GM18507 (cell line): ENCODE measurements around the gene KASH5.
"Not testable (repeated sequence)": the region's sequence is repeated elsewhere in the genome, so short reads cannot be mapped to it uniquely, and the experiment has no call there.

ENCODE experiments used
- DNase-seq: peaks from one replicate; pipeline ENCODE4 v3.0.0; 2011; ENCODE audit warnings: low read depth; ENCODE audit not compliant: insufficient read length; ENCODE audit errors: extremely low spot score
- FAIRE-seq: peaks from 2 replicates; lab custom pipeline; 2011; peaks lifted over from hg19 to GRCh38; lab: Jason Lieb, UNC

The KASH5 gene

GRCh38 chr19:49447485-49448431, 59.7 kb downstream of the KASH5 start:
- FAIRE-seq (no peak), DNase-seq (no peak)

GRCh38 chr19:49448432-49448786, 60.4 kb downstream of the KASH5 start:
- FAIRE-seq (no peak), DNase-seq (no peak)

- DNase-seq (no peak), FAIRE-seq (no peak)
Observed at GRCh38 chr19:49450405-49450804, 62.4 kb downstream of the KASH5 start.

GRCh38 chr19:49451430-49452181, 63.6 kb downstream of the KASH5 start, which contains the start of gene PIH1D1:
Gene PIH1D1 (minus strand): TSS chr19:49451814. CDS start chr19:49451574, 240 bp downstream.
- peak; percentile 81 for DNase-seq
- FAIRE-seq = peak; percentile 97

- FAIRE-seq (peak; percentile 96), DNase-seq (peak; percentile 95)
Observed at GRCh38 chr19:49453013-49453756, 65.1 kb downstream of the KASH5 start, which contains the start of gene ALDH16A1. Gene ALDH16A1 (plus strand): TSS chr19:49453225. CDS start chr19:49453332, 107 bp downstream.

GRCh38 chr19:49453757-49454240, 65.8 kb downstream of the KASH5 start:
- FAIRE-seq (no peak), DNase-seq (no peak)

- DNase-seq (no peak), FAIRE-seq (no peak)
Observed at GRCh38 chr19:49455773-49456172, 67.7 kb downstream of the KASH5 start.

- FAIRE-seq (no peak), DNase-seq (no peak)
Observed at GRCh38 chr19:49456326-49456725, 68.3 kb downstream of the KASH5 start.

GRCh38 chr19:49458567-49458903, 70.5 kb downstream of the KASH5 start:
- FAIRE-seq (no peak), DNase-seq (no peak)

- DNase-seq (no peak), FAIRE-seq (no peak)
Observed at GRCh38 chr19:49459388-49459787, 71.3 kb downstream of the KASH5 start.

GRCh38 chr19:49461130-49461529, 73.1 kb downstream of the KASH5 start:
- FAIRE-seq, DNase-seq: not testable (repeated sequence)

GRCh38 chr19:49461656-49462055, 73.6 kb downstream of the KASH5 start:
- no peak for FAIRE-seq
- no peak for DNase-seq

- no peak for FAIRE-seq
- no peak for DNase-seq
Observed at GRCh38 chr19:49462492-49462891, 74.4 kb downstream of the KASH5 start.

- no peak for DNase-seq
- FAIRE-seq = no peak
Observed at GRCh38 chr19:49463960-49464740, 76.1 kb downstream of the KASH5 start.

- no peak for DNase-seq
- no peak for FAIRE-seq
Observed at GRCh38 chr19:49465371-49465770, 77.3 kb downstream of the KASH5 start.
